ENCODE data around the gene AP1G1.

Gene AP1G1

DNA sequence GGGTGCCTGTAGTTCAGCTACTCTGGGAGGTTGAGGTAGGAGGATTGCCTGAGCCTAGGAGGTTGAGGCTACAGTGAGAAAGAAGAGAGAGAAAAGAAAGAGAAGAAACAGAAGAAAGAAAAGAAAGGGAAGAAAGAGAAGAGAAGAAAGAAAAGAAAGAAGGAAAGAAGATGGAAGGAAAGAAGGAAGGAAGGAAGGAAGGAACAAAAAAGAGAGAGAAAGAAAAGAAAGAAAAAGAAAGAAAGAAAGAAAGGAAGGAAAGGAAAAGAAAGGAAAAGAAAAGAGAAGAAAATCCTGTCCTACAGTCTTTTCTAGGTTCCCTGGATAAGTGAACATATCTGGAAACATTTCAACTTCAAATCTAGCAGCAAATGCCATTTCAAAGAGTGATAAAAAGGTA, 54.5 kb downstream of the AP1G1 start:
- no peak for DNase-seq (ENCODE audit: low spot score)

DNA sequence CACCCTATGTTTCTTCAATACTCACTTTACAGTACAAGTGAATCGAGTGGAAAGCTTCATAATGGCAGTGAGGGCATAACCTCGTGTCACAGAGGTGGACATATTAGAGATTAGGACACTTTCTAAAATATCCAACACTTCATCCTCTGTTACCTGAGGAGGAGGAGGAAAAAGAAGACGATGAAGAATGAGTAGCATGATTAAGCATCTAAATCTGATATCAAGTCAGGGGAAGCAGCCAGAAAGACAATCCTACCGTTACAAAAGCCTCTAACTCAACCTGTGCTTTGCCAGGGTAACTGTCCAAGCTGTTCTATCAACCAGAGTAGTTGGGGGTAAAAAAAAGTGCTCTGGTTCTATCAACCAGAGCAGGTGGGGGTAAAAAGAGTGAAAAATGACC, 60.4 kb downstream of the AP1G1 start:
- DNase-seq (ENCODE audit: low spot score), result no peak

GRCh38 chr16:71746442-71747046, 62.1 kb downstream of the AP1G1 start:
- peak; percentile 46 for DNase-seq (ENCODE audit: low spot score)

- no peak for DNase-seq (ENCODE audit: low spot score)
These were observed 69.8 kb downstream of the AP1G1 start for GRCh38 chr16:71738855-71739254.

- DNase-seq (ENCODE audit: low spot score), result no peak
These were observed 71.1 kb downstream of the AP1G1 start for GRCh38 chr16:71737501-71737900.

GRCh38 chr16:71734511-71734910, 74.1 kb downstream of the AP1G1 start:
- DNase-seq (ENCODE audit: low spot score), result no peak

GRCh38 chr16:71732587-71732986, 76.0 kb downstream of the AP1G1 start:
- no peak for DNase-seq (ENCODE audit: low spot score)

DNA sequence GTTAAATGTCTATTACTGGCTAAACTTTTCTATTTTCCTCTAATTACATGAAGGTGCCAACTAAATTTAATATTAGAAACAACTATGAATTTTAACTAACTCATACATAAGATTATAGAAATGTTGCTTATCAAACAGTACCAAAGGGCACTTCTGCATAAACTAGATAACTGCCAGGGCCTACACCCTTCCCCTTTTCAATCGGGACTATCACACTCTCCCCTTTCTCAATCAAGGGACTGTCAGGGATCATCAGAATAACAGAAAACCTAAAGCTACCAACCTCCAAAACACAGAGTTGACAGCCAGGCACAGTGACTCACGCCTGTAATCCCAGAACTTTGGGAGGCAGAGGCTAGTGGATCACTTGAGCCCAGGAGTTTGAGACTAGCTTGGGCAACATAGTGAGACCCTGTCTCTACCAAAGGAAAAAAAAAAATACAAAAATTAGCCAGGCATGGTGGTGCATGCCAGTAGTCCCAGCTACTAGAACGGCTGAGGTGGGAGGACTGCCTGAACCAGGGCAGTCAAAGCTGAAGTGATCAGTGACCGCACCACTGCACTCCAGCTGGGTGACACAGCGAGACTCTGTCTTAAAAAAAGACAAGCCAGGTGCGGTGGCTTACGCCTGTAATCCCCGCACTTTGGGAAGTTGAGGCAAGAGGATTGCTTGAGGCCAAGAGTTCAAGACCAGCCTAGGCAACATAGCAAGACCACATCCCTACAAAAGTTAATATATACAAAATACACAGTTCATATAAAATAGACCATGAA, 80.9 kb downstream of the AP1G1 start:
- DNase-seq (ENCODE audit: low spot score), result no peak

DNA sequence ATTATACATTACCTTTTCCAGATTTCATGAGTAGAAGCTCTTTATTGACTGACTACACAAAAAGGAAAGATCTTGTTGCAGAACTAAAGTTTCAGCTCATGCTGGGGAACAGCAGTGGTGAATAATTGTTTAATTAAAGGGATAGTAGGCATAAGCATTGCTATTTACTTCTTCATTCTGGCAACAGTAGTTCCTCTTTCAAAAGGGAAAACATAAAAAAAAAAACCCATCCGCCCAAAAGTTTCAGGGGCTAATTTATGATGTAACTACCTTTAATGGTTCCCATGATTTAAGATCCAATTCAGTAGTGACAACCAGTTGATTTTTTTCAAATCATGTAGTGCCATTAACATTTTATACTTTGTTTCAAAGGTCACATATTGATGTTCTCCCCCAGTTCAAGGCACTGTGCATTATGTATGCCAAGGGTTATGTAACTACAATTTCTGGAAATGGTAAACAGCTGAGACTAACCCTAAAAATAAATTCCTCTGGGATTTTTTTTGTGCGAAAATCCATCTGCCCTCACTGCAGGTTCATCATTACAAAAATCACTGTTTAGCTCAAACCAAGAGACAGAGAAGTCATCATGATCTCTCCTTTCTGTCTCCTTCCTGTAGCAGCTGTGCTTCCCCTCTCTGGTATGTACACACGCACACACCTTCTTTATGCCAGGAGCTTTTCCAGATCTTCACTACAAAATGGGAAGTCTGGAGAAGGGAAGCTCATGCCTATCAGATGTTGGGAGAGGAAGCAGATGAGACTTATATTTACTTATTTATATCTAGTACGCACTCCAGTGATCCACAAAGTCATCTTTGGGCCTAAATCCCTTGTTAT, 81.9 kb downstream of the AP1G1 start:
- no peak for DNase-seq (ENCODE audit: low spot score)

DNA sequence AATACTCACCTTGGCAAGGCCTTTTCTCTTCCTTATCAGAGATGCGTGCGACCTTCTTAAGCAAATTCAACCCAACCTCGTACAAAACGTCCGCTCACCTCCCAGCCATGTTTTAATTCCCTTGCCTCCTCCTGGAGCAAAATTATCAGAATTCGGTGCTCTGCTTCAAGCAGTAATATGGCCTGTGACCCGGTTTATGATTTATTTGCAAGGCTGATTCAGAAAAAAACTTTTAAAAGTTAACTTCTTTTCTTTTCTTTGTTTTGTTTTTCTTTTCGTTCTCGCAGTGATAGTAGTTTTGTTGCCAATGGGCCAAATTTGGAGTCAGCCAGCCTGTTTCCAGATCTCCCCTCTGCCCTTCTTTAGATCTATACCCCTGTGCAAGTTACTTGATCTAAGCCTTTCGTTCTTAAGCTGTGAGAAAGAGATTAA, 84.3 kb downstream of the AP1G1 start, which contains the start of gene PHLPP2:
Gene PHLPP2 (minus strand): TSS at position 382 of the 432 bp plus-strand sequence. CDS start 9,906 bp downstream, outside the sequence.
- DNase-seq (ENCODE audit: low spot score), result no peak

DNA sequence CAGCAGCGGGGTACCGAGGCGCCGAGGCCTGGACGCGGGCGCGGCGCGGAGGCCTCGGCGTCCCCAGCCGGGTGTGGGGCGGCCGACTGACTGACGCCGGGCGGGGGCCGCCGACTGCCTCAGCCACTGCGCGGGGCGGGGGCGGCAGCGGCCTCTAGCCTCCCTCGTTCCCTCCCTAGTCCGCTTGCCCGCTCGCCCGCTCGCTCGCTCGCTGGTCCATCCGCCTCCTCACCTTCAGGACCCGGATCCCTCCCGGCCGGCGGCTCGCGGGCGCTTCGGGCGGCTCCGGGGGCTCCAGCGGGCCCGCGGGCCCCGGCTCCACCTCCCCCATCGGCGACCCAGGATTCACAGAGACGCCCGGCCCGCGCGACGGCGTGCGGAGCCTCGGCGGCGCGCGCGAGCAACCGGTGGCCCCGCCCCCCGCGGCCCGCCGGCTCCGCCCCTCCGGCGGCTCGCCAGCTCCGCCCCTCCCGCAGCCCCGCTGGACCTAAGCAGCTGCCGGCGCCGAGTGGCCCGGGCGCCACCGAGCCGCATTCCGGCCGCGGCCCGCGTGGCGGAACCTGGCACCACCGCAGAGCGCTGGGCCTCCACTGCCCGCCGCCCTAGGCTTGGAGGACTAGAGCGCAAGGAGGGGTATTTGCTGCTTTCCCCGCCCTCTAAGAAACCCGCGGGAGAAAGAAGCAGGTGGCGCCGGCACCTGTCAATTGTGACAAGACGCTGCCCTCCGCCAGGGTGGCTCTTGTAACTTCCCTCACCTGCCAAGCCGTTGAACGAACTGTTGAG, 84.9 kb downstream of the AP1G1 start:
- peak; percentile 80 for DNase-seq (ENCODE audit: low spot score)

- peak; percentile 82 for DNase-seq (ENCODE audit: low spot score)
These were observed 85.7 kb downstream of the AP1G1 start for GRCh38 chr16:71722801-71723536.

- no peak for DNase-seq (ENCODE audit: low spot score)
These were observed 87.4 kb downstream of the AP1G1 start for GRCh38 chr16:71721066-71721740.

DNA sequence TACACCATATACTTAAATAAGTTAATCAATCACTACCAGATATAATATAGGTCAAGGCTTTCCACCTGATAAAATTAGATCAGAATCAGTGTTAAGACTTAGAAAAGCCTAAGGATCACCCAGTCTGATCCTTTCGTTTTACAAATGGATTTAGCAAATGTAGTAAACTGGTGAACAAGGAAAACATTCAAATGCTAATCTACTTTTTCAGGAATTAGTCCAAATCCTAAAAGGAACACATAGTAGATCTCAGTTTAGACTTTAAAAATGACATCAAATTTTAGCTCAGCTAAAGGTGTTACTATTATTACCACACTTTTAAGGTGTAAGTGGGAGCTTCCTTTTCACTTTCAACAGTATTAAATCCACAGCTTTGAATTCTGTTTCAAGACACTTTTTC, 96.1 kb downstream of the AP1G1 start:
- no peak for DNase-seq (ENCODE audit: low spot score)

GRCh38 chr16:71711789-71712188, 96.8 kb downstream of the AP1G1 start:
- DNase-seq (ENCODE audit: low spot score), result peak; percentile 12

GRCh38 chr16:71709229-71709781, 99.3 kb downstream of the AP1G1 start:
- DNase-seq (ENCODE audit: low spot score), result peak; percentile 75

DNA sequence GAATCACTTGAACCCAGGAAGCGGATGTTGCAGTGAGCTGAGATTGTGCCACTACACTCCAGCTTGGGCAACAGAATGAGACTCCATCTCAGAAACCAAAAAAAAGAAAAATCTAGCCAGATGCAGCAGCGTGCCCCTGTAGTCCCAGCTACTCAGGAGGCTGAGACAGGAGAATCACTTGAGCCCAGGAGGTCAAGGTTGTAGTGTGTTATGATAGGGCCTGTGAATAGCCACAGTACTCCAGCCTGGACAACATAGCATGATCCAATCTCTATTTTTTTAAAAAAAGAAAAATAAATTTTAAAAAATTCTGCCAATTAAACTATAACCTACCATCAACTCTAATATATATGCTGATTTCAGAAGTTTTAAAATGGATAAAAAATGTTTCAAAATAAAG, 99.9 kb downstream of the AP1G1 start:
- DNase-seq (ENCODE audit: low spot score), result no peak

GRCh38 chr16:71707199-71707598, 101.4 kb downstream of the AP1G1 start:
- no peak for DNase-seq (ENCODE audit: low spot score)

- DNase-seq (ENCODE audit: low spot score), result no peak
These were observed 102.6 kb downstream of the AP1G1 start for GRCh38 chr16:71706046-71706445.

DNA sequence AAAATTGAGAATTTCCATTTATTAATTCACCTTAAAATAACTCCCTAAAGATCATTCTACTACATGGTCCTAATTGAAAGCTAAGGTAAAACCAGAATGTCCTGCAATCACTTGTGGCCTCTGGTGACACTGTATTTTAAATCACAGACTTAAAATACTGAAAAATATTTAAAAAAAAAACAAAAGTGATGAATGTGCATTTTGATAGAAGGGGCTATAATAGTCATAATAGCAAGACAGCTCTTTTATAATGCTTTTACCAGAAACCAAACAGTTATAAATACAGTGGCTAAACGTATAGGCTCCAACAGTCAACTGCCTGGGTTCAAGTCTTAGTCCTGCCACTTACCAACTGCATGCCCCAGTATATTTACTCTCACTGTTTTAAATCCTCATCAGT, 105.3 kb downstream of the AP1G1 start:
- no peak for DNase-seq (ENCODE audit: low spot score)
